ENCODE data around the gene PCDHGB3.

- no peak for TF ChIP-seq CTCF (conservative IDR thresholded peaks at IDR 0.05 in 1 of 2, IDR thresholded peaks at IDR 0.05 in 1 of 2; ENCODE audit: low read depth in 1 of 2, low read length in 2 of 2)
- no peak for TF ChIP-seq EZH2 (IDR thresholded peaks at IDR 0.05; ENCODE audit: low read length, missing control alignments)
Measured at GRCh38 chr5:141362719-141363118, 7.3 kb upstream of the PCDHGB3 start.

All from fibroblast of lung (primary cell).